ENCODE measurements around the gene FAM229B. TPM values are rescaled to one million over a fixed set of nuclear protein-coding genes. Genes with fewer than 3 reads are reported as not detected.
A peak's percentile ranks its signal among the peaks of the same experiment; 100 is the strongest.

FAM229B gene
- total and polyA plus RNA-seq, 4 experiments from 2014 or later: 1.7 to 7.6 (median 2.9) TPM

GRCh38 chr6:112128208-112128607 is 40.8 kb downstream of the FAM229B start:
- no peak for DNase-seq
- Histone ChIP-seq H3K36me3 (ENCODE audit: insufficient read depth, low read length) (no peaks in the 10 kb centered on the region), H3K4me3 (ENCODE audit: low read length in 2 of 2) (no peak overlapping the region), H3K9me3 (ENCODE audit: control insufficient read depth in 1 of 2, low read length in 2 of 2) (no peaks in the 10 kb centered on the region), H3K27me3 (ENCODE audit: insufficient read depth, low read length) (no peaks in the 10 kb centered on the region), H3K4me1 (ENCODE audit: insufficient read depth, low read length) (no peaks in the 10 kb centered on the region), H3K27ac (ENCODE audit: low read depth, low read length) (no peak overlapping the region)
- CTCF ChIA-PET (ENCODE audit: partially characterized antibody): interaction anchor here (1.5 kb wide), 1 partner anchor 35 kb away, joined by 3 read pairs; no protein-coding TSS in a partner anchor
- intact Hi-C loops (cut with micrococcal nuclease): no loop called here
- Mint-ChIP-seq H3K4me3 (no peak overlapping the region), H3K27ac (no peak overlapping the region), H3K36me3 (no peaks in the 10 kb centered on the region), H3K4me1 (no peaks in the 10 kb centered on the region), H3K9me3 (no peaks in the 10 kb centered on the region), H3K27me3 (peaks cover 9 to 13% of the 10 kb centered on the region in 2 donors)
- POLR2A ChIA-PET (ENCODE audit: partially characterized antibody): no interaction called here

DNA sequence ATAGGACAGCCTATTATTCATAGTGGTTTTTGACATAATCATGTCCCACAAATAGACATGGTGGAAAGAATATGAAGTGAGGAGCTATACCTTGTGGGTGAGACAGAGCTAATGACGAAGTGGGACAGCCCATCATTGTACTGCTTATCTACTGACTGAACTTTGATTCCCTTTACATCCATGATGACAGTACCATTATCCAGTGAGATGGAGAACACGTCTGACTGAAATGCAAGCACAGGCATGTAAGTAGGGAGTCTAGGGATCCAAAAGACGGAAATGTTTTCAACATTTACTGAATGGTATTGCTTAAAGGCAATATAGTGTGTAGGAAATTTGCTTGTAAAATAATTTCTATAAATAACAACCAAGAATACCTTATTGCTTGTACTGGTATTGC is 43.5 kb downstream of the FAM229B start:
- intact Hi-C loops (cut with micrococcal nuclease): no loop called here
- Mint-ChIP-seq H3K27ac (no peak overlapping the region), H3K27me3 (peaks cover 8 to 12% of the 10 kb centered on the region in 2 donors), H3K36me3 (no peaks in the 10 kb centered on the region), H3K4me1 (no peaks in the 10 kb centered on the region), H3K9me3 (no peaks in the 10 kb centered on the region), H3K4me3 (no peak overlapping the region)
- ChIA-PET POLR2A (ENCODE audit: partially characterized antibody) (no interaction called here), CTCF (ENCODE audit: partially characterized antibody) (interaction anchor here (1.1 kb wide), 1 partner anchor 32 kb away, joined by 3 read pairs; no protein-coding TSS in a partner anchor)
- Histone ChIP-seq H3K4me1 (ENCODE audit: insufficient read depth, low read length) (no peaks in the 10 kb centered on the region), H3K27ac (ENCODE audit: low read depth, low read length) (no peak overlapping the region), H3K9me3 (ENCODE audit: control insufficient read depth in 1 of 2, low read length in 2 of 2) (no peaks in the 10 kb centered on the region), H3K27me3 (ENCODE audit: insufficient read depth, low read length) (no peaks in the 10 kb centered on the region), H3K4me3 (ENCODE audit: low read length in 2 of 2) (no peak overlapping the region), H3K36me3 (ENCODE audit: insufficient read depth, low read length) (no peaks in the 10 kb centered on the region)
- no peak for DNase-seq

GRCh38 chr6:112139052-112139451 is 51.7 kb downstream of the FAM229B start:
- no peaks in the 10 kb centered on the region for H3K36me3 ChIP-seq (ENCODE audit: insufficient read depth, low read length)
- H3K4me1 ChIP-seq (ENCODE audit: insufficient read depth, low read length): no peaks in the 10 kb centered on the region
- Mint-ChIP-seq H3K9me3 (no peaks in the 10 kb centered on the region), H3K27ac (no peak overlapping the region), H3K27me3 (peaks cover 5 to 9% of the 10 kb centered on the region in 2 donors), H3K36me3 (no peaks in the 10 kb centered on the region), H3K4me3 (no peak overlapping the region), H3K4me1 (peaks cover 0 to 2% (median under 1%) of the 10 kb centered on the region in 4 donors)
- no peaks in the 10 kb centered on the region for H3K9me3 ChIP-seq (ENCODE audit: control insufficient read depth in 1 of 2, low read length in 2 of 2)
- no peak overlapping the region for H3K4me3 ChIP-seq (ENCODE audit: low read length in 2 of 2)
- no peaks in the 10 kb centered on the region for H3K27me3 ChIP-seq (ENCODE audit: insufficient read depth, low read length)
- intact Hi-C loops (cut with micrococcal nuclease): no loop called here
- DNase-seq: no peak
- no peak overlapping the region for H3K27ac ChIP-seq (ENCODE audit: low read depth, low read length)
- ChIA-PET CTCF (ENCODE audit: partially characterized antibody) (interaction anchor here (1.5 to 1.6 kb wide), 2 partner anchors 24 to 128 kb away, joined by 3 to 4 read pairs; no protein-coding TSS in a partner anchor), POLR2A (ENCODE audit: partially characterized antibody) (no interaction called here)

- Mint-ChIP-seq H3K4me3 (no peak overlapping the region), H3K36me3 (no peaks in the 10 kb centered on the region), H3K27ac (no peak overlapping the region), H3K27me3 (peaks cover 5 to 9% of the 10 kb centered on the region in 2 donors), H3K9me3 (no peaks in the 10 kb centered on the region), H3K4me1 (peaks cover 0 to 5% (median under 1%) of the 10 kb centered on the region in 4 donors)
- Histone ChIP-seq H3K4me1 (ENCODE audit: insufficient read depth, low read length) (no peaks in the 10 kb centered on the region), H3K36me3 (ENCODE audit: insufficient read depth, low read length) (no peaks in the 10 kb centered on the region), H3K9me3 (ENCODE audit: control insufficient read depth in 1 of 2, low read length in 2 of 2) (no peaks in the 10 kb centered on the region), H3K27me3 (ENCODE audit: insufficient read depth, low read length) (no peaks in the 10 kb centered on the region), H3K4me3 (ENCODE audit: low read length in 2 of 2) (no peak overlapping the region), H3K27ac (ENCODE audit: low read depth, low read length) (no peak overlapping the region)
- CTCF ChIA-PET (ENCODE audit: partially characterized antibody): no interaction called here
- POLR2A ChIA-PET (ENCODE audit: partially characterized antibody): no interaction called here
- no peak for DNase-seq
- intact Hi-C loops (cut with micrococcal nuclease): no loop called here
Measured at GRCh38 chr6:112141707-112142106, 54.3 kb downstream of the FAM229B start.

DNA sequence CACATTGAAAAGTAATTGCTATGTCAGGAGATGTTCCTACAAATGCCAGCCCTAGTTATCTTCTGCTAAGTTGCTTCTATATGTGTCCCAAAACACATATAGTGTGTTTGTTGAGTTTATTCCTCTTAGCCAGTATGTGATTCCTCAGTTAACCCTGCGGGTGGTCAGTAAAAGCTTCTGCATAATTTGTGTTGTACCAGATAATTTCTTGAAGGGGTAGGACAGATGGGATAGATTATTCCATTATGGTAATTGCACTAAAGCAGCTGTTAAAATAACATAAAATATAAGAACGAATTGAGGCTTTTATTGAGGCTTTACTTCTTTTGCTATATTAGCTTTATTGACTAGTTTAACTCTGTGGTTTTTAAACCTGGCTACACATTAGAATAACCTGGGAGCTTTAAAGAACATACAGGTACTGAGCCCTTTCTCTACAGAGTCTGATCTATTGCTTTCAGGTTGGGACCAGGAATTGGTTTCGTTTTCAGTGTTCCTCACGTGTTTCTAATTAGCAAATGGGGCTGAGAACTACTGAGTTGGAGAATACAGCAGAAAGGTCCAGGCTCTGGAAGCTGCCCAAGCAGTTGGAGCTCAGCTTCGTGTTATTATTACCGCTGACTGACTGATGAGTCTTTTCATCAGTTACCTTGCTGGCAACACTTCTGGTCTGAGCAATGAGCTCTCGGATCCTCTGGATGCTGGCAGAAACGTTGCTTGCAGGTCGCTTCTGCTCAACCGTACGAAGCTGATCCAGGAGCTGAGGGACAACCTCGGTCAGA is 56.9 kb downstream of the FAM229B start:
- Mint-ChIP-seq H3K27me3 (peaks cover 8 to 11% of the 10 kb centered on the region in 2 donors), H3K4me3 (peak overlapping the region in 3 of 8 donors; percentile 9 to 73 (median 44)), H3K27ac (no peak overlapping the region), H3K4me1 (peaks cover 0 to 5% (median under 1%) of the 10 kb centered on the region in 4 donors), H3K9me3 (no peaks in the 10 kb centered on the region), H3K36me3 (no peaks in the 10 kb centered on the region)
- Histone ChIP-seq H3K36me3 (ENCODE audit: insufficient read depth, low read length) (no peaks in the 10 kb centered on the region), H3K27ac (ENCODE audit: low read depth, low read length) (no peak overlapping the region), H3K9me3 (ENCODE audit: control insufficient read depth in 1 of 2, low read length in 2 of 2) (no peaks in the 10 kb centered on the region), H3K4me3 (ENCODE audit: low read length in 2 of 2) (no peak overlapping the region), H3K4me1 (ENCODE audit: insufficient read depth, low read length) (no peaks in the 10 kb centered on the region), H3K27me3 (ENCODE audit: insufficient read depth, low read length) (no peaks in the 10 kb centered on the region)
- ChIA-PET POLR2A (ENCODE audit: partially characterized antibody) (no interaction called here), CTCF (ENCODE audit: partially characterized antibody) (no interaction called here)
- intact Hi-C loops (cut with micrococcal nuclease): no loop called here
- no peak for DNase-seq

DNA sequence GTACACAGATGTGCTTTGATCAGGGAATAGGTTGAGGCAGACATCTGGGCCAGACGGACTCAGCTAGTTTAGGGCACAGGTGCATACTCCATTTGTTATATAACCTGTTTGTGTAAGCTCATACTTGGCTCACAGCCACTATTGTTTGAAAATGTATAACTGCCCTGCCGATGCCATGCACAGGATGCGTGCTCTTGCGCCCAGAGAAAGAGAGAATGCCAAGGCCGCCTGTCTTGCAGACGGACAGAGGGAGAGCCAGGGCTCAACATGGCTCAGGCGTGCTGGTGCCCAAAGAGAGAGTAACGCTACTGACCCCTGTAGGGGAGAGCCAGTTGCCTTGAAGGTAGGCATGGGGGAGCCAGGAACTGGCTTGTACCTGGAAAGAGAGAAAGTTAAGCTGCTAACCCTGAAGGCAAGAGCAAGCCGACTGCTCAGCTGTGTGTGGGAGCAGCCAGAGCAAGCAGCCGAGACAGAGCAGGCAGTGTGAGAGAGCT is 57.7 kb downstream of the FAM229B start:
- Mint-ChIP-seq H3K4me3 (no peak overlapping the region), H3K36me3 (no peaks in the 10 kb centered on the region), H3K27ac (no peak overlapping the region), H3K9me3 (no peaks in the 10 kb centered on the region), H3K4me1 (peaks cover 0 to 5% (median under 1%) of the 10 kb centered on the region in 4 donors), H3K27me3 (peaks cover 7 to 11% of the 10 kb centered on the region in 2 donors)
- H3K27ac ChIP-seq (ENCODE audit: low read depth, low read length): no peak overlapping the region
- H3K9me3 ChIP-seq (ENCODE audit: control insufficient read depth in 1 of 2, low read length in 2 of 2): no peaks in the 10 kb centered on the region
- H3K36me3 ChIP-seq (ENCODE audit: insufficient read depth, low read length): no peaks in the 10 kb centered on the region
- ChIA-PET POLR2A (ENCODE audit: partially characterized antibody) (no interaction called here), CTCF (ENCODE audit: partially characterized antibody) (no interaction called here)
- H3K4me3 ChIP-seq (ENCODE audit: low read length in 2 of 2): no peak overlapping the region
- DNase-seq: no peak
- intact Hi-C loops (cut with micrococcal nuclease): no loop called here
- H3K27me3 ChIP-seq (ENCODE audit: insufficient read depth, low read length): no peaks in the 10 kb centered on the region
- H3K4me1 ChIP-seq (ENCODE audit: insufficient read depth, low read length): no peaks in the 10 kb centered on the region

DNA sequence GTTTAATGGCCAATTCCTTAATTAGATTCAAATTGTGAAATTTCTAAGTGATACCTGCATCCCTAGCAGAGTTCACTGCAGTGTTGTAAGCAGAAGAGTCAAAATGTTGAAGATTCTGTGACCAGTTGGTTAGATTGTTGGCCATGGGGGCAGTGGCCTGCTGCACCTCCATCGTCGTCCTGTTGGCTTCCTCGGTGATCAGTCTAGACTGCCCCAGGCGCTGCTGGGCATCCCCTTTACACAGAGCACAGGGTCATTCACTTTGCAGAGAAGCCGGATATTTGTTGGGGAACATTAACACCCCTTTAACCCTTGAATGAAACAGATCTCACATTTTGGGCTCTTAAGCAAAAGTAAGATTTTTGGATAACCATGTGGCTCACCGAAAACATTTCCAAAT is 60.7 kb downstream of the FAM229B start:
- DNase-seq: no peak
- H3K36me3 Mint-ChIP-seq: no peaks in the 10 kb centered on the region
- no peak overlapping the region for H3K4me3 ChIP-seq (ENCODE audit: low read length in 2 of 2)
- H3K4me1 ChIP-seq (ENCODE audit: insufficient read depth, low read length): no peaks in the 10 kb centered on the region
- ChIA-PET CTCF (ENCODE audit: partially characterized antibody) (interaction anchor here (1.4 kb wide), 1 partner anchor 15 kb away, joined by 4 read pairs; no protein-coding TSS in a partner anchor), POLR2A (ENCODE audit: partially characterized antibody) (no interaction called here)
- H3K27ac Mint-ChIP-seq: no peak overlapping the region
- no peak overlapping the region for H3K27ac ChIP-seq (ENCODE audit: low read depth, low read length)
- peaks cover 0 to 5% (median under 1%) of the 10 kb centered on the region in 4 donors for H3K4me1 Mint-ChIP-seq
- no peaks in the 10 kb centered on the region for H3K9me3 Mint-ChIP-seq
- no peaks in the 10 kb centered on the region for H3K9me3 ChIP-seq (ENCODE audit: control insufficient read depth in 1 of 2, low read length in 2 of 2)
- intact Hi-C loops (cut with micrococcal nuclease): no loop called here
- peaks cover 9 to 10% of the 10 kb centered on the region in 2 donors for H3K27me3 Mint-ChIP-seq
- no peak overlapping the region for H3K4me3 Mint-ChIP-seq
- H3K36me3 ChIP-seq (ENCODE audit: insufficient read depth, low read length): no peaks in the 10 kb centered on the region
- H3K27me3 ChIP-seq (ENCODE audit: insufficient read depth, low read length): no peaks in the 10 kb centered on the region
